Thymus (tissue), 11 donors: ENCODE measurements around the gene ASCC1. TPM values are rescaled to one million over a fixed set of nuclear protein-coding genes. Genes with fewer than 3 reads are reported as not detected.
"Not testable (repeated sequence)": the region's sequence is repeated elsewhere in the genome, so short reads cannot be mapped to it uniquely, and the experiment has no call there.

Experiments used
- DNase-seq, 9 donors: peaks; one replicate each; pipeline ENCODE4 v3.0.0-alpha.2; 2013; ENCODE audit warnings: low spot score in 9 of 9, low read depth in 6 of 9, missing footprints in 1 of 9
- H3K27ac ChIP-seq, 2 donors: one replicate each; pipeline ENCODE4 v1.5.1; 2013; ENCODE audit warnings: control low read depth in 1 of 2, low read depth in 1 of 2, low read length in 1 of 2, mild to moderate bottlenecking in 1 of 2, moderate library complexity in 1 of 2
- H3K27me3 ChIP-seq, 2 donors: one replicate each; pipeline ENCODE4 v1.5.1; 2013; ENCODE audit warnings: low read length in 1 of 2; ENCODE audit not compliant: control insufficient read depth in 2 of 2, insufficient read depth in 1 of 2
- H3K36me3 ChIP-seq, 2 donors: one replicate each; pipeline ENCODE4 v1.5.1; 2013; ENCODE audit warnings: low read length in 1 of 2, mild to moderate bottlenecking in 1 of 2, moderate library complexity in 1 of 2; ENCODE audit not compliant: control insufficient read depth in 2 of 2, insufficient read depth in 2 of 2
- H3K4me1 ChIP-seq, 2 donors: one replicate each; pipeline ENCODE4 v1.5.1; 2013; ENCODE audit warnings: low read length in 2 of 2; ENCODE audit not compliant: control insufficient read depth in 2 of 2, insufficient read depth in 2 of 2
- H3K4me3 ChIP-seq, 2 donors: one replicate each; pipeline ENCODE4 v1.5.1; 2013; ENCODE audit warnings: low read length in 2 of 2, control low read depth in 1 of 2, mild to moderate bottlenecking in 1 of 2
- H3K9me3 ChIP-seq, 2 donors: one replicate each; pipeline ENCODE4 v1.5.1; 2013; ENCODE audit warnings: low read length in 1 of 2, mild to moderate bottlenecking in 1 of 2; ENCODE audit not compliant: control insufficient read depth in 2 of 2, insufficient read depth in 1 of 2
- WGBS: extraction: QIAGEN DNeasy Blood & Tissue Kit; methylation state at CpG from one replicate; pipeline ENCODE4 v1.1.7; 2013; 5-methylcytosine and 5-hydroxymethylcytosine counted together
- polyA plus RNA-seq: library from polyadenylated mRNA; stranded (reverse); fragments of 200-250 nt; gene quantifications from one replicate; pipeline ENCODE4 v1.2.3, GENCODE V29; 2013
- total RNA-seq: library from RNA; stranded (reverse); fragments of 120-200 nt; gene quantifications from one replicate; pipeline ENCODE4 v1.2.4, GENCODE V29; 2013
- donor health status: healthy.

The ASCC1 gene
- total and polyA plus RNA-seq, 2 donors: 22.1 to 29.7 TPM

DNA sequence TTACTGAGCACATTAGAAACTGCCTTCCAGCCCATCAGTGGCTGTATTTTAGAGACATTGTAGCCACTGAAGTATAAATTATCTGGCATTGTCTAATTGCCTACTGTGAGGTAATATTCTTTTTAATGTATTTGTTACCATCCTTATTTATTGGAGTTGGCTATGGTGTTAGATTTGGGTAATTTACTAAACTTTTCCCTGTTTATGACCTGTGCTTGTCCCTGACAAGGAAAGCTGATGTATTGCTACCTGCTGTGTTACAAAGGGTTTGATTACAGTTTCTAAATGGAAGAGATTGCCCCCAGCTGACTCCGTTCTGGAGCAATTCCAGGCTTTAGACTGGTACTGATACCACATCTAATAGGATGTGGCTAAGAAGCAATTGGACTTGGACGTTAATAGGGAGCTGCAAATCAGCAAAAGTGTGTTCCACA lies 12.3 kb upstream of the ASCC1 start:
- WGBS: 95% methylated on average over 2 of the region's 2 CpGs
- Histone ChIP-seq H3K9me3 (no peaks in the 10 kb centered on the region), H3K27ac (peak overlapping the region in 1 of 2 donors; percentile 15), H3K36me3 (peaks cover 48 to 68% of the 10 kb centered on the region in 2 donors), H3K4me1 (peaks cover 0 to 3% of the 10 kb centered on the region in 2 donors), H3K4me3 (no peak overlapping the region), H3K27me3 (no peaks in the 10 kb centered on the region)
- DNase-seq: no peak

DNA sequence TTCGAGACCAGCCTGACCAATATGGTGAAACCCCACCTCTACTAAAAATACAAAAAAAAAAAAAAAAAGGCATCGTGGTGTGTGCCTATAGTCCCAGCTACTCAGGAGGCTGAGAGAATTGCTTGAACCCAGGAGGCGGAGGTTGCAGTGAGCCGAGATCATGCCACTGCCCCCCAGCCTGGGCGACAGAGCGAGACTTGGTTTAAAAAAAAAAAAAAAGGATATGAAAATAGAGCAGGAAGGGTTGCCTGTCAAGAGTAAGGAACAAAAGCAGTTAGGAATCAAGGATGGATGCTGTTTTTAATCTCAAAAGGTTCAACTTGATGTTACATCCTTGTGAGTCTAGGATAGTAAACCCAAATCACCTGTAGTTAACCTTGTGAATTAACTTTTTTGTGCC lies 11.8 kb upstream of the ASCC1 start:
- DNase-seq: no peak
- H3K27ac ChIP-seq: no peak overlapping the region
- peaks cover 45 to 64% of the 10 kb centered on the region in 2 donors for H3K36me3 ChIP-seq
- 92% methylated on average over 6 of the region's 6 CpGs for WGBS
- H3K9me3 ChIP-seq: no peaks in the 10 kb centered on the region
- H3K27me3 ChIP-seq: no peaks in the 10 kb centered on the region
- H3K4me3 ChIP-seq: no peak overlapping the region
- H3K4me1 ChIP-seq: peaks cover 0 to 6% of the 10 kb centered on the region in 2 donors

DNA sequence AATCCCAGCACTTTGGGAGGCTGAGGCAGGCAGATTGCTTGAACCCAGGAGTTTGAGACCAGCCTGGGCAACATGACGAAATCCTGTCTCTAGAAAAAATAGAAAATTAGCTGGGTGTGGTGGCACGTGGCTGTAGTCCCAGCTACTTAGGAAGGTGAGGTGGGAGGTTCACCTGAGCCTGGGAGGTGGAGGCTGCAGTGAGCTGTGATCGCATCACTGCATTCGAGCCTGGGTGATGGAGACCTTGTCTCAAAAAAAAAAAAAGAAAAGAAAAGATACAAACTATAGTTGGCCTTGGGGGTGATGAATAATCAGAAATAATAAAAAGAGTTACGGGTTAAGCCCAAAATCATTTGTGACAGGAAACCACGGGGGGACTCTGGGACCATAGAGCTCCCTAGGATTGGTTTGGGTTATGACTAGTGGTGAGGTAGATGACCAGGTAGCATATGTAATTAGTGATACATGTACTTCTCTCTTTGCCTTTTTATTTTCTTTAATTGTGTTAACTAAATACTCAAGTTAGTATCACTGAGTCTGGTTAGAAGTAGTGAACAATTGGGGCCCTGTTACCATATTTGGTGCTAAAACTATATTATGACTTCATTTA lies 10.4 kb upstream of the ASCC1 start:
- H3K27me3 ChIP-seq: no peaks in the 10 kb centered on the region
- H3K4me3 ChIP-seq: no peak overlapping the region
- H3K4me1 ChIP-seq: peaks cover 4 to 6% of the 10 kb centered on the region in 2 donors
- WGBS: 94% methylated on average over 6 of the region's 6 CpGs
- no peak overlapping the region for H3K27ac ChIP-seq
- peaks cover 39 to 62% of the 10 kb centered on the region in 2 donors for H3K36me3 ChIP-seq
- no peak for DNase-seq
- H3K9me3 ChIP-seq: no peaks in the 10 kb centered on the region

DNA sequence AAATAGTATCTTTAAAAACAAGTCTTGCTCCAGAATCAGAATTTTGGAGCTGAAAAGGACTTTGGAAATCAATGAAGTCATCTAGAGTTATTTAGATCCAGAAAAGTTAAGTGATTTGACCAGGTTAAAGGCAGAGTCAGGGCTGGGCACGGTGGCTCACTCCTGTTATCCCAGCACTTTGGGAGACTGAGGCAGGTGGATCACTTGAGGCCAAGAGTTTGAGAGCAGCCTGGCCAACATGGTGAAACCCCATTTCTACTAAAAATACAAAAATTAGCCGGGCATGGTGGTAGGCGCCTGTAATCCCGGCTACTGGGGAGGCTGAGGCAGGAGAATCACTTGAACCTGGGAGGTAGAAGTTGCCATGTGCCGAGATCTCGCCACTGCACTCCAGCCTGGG lies 8.1 kb upstream of the ASCC1 start:
- peaks cover 14 to 16% of the 10 kb centered on the region in 2 donors for H3K4me1 ChIP-seq
- not testable (repeated sequence) for DNase-seq, H3K27ac ChIP-seq, H3K9me3 ChIP-seq, H3K4me3 ChIP-seq, H3K27me3 ChIP-seq
- WGBS: 95% methylated on average over 6 of the region's 6 CpGs
- peaks cover 23 to 53% of the 10 kb centered on the region in 2 donors for H3K36me3 ChIP-seq

DNA sequence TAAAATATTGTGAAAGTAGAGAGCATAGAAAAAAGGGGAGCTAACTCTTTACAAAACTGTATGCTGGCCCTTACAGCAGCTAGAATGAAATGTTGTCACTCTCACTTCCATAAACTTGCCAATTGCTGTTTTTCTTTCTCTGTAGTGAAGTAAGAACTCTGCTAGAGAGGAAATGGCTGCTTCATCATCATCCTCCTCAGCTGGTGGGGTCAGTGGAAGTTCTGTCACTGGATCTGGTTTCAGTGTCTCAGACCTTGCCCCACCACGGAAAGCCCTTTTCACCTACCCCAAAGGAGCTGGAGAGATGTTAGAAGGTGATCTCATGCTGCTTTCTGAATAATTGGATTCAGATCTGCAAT lies 7.6 kb upstream of the ASCC1 start:
- peak overlapping the region in 1 of 2 donors; percentile 69 for H3K27ac ChIP-seq
- H3K4me3 ChIP-seq: no peak overlapping the region
- WGBS: 90% methylated on average over 1 of the region's 1 CpG
- H3K9me3 ChIP-seq: no peaks in the 10 kb centered on the region
- DNase-seq: no peak
- peaks cover 22 to 52% of the 10 kb centered on the region in 2 donors for H3K36me3 ChIP-seq
- H3K27me3 ChIP-seq: no peaks in the 10 kb centered on the region
- H3K4me1 ChIP-seq: peaks cover 16 to 20% of the 10 kb centered on the region in 2 donors

DNA sequence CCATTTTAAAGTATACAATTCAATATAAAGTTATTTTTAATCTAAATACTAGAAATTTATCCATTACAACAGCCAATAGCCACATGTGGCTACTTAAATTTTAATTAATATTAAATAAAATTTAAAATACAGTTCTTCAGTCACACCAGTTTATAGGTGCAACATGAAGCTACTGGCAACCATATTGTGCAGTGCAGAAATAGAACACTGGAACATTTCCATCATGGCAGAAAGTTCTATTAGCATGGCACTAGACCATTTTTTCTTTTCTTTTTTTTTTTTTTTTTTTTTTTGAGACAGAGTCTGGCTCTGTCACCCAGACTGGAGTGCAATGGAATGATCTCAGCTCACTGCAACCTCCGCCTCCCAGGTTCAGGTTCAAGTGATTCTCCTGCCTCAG lies 5.2 kb upstream of the ASCC1 start:
- Histone ChIP-seq H3K27me3 (no peaks in the 10 kb centered on the region), H3K36me3 (peaks cover 18 to 44% of the 10 kb centered on the region in 2 donors), H3K4me1 (peaks cover 18 to 37% of the 10 kb centered on the region in 2 donors), H3K9me3 (no peaks in the 10 kb centered on the region), H3K27ac (no peak overlapping the region), H3K4me3 (no peak overlapping the region)
- 57% methylated on average over 1 of the region's 1 CpG for WGBS
- DNase-seq: no peak

DNA sequence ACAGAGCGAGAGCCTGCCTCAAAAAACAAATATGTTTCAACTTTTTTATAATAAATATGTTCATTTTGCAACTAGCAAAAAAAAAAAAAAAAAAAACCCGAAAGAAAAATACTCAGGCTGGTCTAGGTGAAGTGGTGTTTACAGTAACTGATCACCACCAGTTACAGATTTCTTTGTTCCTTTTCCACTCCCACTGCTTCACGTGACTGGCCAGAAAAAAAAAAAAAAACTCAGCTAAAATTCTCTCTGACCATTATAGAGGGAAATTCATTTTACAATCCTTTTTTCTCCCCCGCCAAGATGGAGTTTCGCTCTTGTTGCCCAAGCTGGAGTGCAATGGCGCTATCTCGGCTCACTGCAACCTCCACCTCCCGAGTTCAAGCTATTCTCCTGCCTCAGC lies 4.6 kb upstream of the ASCC1 start:
- H3K4me1 ChIP-seq: peaks cover 18 to 37% of the 10 kb centered on the region in 2 donors
- WGBS: 91% methylated on average over 8 of the region's 8 CpGs

DNA sequence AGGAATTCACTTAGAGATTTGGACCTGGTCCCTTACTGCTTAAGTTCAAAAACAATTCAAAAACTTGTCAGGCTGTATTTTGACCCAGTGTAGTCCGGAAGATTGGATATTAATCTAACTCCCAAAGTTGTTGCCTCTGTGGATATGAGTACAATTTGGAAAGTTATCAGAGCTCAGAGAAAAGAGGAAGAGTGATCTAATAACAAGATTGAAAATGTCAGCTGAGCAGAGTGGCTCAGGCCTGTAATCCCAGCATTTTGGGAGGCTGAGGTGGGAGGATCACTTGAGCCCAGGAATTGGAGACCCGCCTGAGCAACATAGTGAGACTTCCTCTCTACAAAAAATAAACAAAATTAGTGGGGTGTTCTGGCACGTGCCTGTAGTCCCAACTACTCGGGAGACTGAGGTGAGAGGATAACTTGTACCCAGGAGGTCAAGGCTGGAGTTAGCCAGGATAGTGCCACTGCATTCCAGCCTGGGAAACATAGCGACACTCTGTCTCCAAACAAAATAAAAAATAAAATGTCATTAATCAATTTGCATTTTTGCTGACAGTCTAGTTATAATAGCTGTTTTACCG lies 3.2 kb upstream of the ASCC1 start:
- peak overlapping the region; percentile 26 to 47 for H3K4me3 ChIP-seq
- H3K36me3 ChIP-seq: peaks cover 10 to 26% of the 10 kb centered on the region in 2 donors
- 91% methylated on average over 6 of the region's 6 CpGs for WGBS
- no peaks in the 10 kb centered on the region for H3K9me3 ChIP-seq
- no peak for DNase-seq
- peak overlapping the region; percentile 78 to 96 for H3K27ac ChIP-seq
- H3K4me1 ChIP-seq: peaks cover 25 to 46% of the 10 kb centered on the region in 2 donors
- H3K27me3 ChIP-seq: no peaks in the 10 kb centered on the region

More for the DNA sequence above, 4.6 kb upstream of the ASCC1 start:
- Histone ChIP-seq H3K27me3 (no peaks in the 10 kb centered on the region), H3K27ac (peak overlapping the region; percentile 24 to 42), H3K4me3 (no peak overlapping the region), H3K9me3 (no peaks in the 10 kb centered on the region), H3K36me3 (peaks cover 18 to 38% of the 10 kb centered on the region in 2 donors)
- no peak for DNase-seq

DNA sequence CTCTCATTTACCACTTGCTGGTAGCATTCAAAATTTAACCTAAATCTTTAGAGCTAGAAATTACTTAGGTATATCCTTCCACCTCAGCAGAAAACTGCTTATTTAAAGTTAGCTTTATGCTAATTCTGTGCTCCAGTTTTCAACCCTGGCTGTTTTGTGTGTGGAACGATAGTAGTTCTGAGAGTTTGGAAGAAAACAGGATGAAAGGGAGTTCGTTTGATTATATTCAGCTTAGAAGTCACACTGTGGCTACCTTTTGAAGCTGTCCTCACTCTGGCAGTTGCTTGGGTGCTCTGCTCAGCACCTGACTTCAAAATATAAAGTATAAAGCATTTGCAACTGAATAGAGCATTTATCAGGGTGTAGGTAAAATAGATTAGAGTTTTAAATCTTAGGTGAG lies 2.6 kb upstream of the ASCC1 start:
- Histone ChIP-seq H3K27ac (peak overlapping the region; percentile 85 to 96), H3K36me3 (peaks cover 7 to 21% of the 10 kb centered on the region in 2 donors), H3K27me3 (no peaks in the 10 kb centered on the region), H3K4me3 (peak overlapping the region; percentile 26 to 47), H3K4me1 (peaks cover 25 to 46% of the 10 kb centered on the region in 2 donors), H3K9me3 (no peaks in the 10 kb centered on the region)
- peak in 6 of 9 donors; percentile 38 to 78 (median 47) for DNase-seq
- 2% methylated on average over 2 of the region's 2 CpGs for WGBS
